A673 (cell line): ENCODE measurements around the gene KCNJ8.

Experiments used
- CTCF ChIP-seq: fragments of 300-800, 200-600 bp; sonication (generic); conservative IDR thresholded peaks from 2 replicates; pipeline ENCODE4 v1.5.1; 2017; ENCODE audit warnings: low read depth, mild to moderate bottlenecking, antibody characterized with exemption, low read length, moderate library complexity, mixed read lengths
- EZH2 ChIP-seq: fragments of 200-600 bp; sonication (generic); IDR thresholded peaks from 2 replicates; pipeline ENCODE4 v1.6.1; 2017; ENCODE audit warnings: borderline replicate concordance, low read depth, mild to moderate bottlenecking, mixed read lengths, antibody characterized with exemption, low read length; ENCODE audit not compliant: poor library complexity, severe bottlenecking

GRCh38 chr12:21775133-21775820 is 771 bp upstream of the KCNJ8 start:
- TF ChIP-seq CTCF (no peak), EZH2 (no peak)
